ENCODE data around the gene CBARP. TPM values are rescaled to one million over a fixed set of nuclear protein-coding genes. Genes with fewer than 3 reads are reported as not detected.
"Not testable (repeated sequence)": the region's sequence is repeated elsewhere in the genome, so short reads cannot be mapped to it uniquely, and the experiment has no call there.

CBARP gene
- total RNA-seq, 1 experiment from 2014 or later: 28.4 TPM

DNA sequence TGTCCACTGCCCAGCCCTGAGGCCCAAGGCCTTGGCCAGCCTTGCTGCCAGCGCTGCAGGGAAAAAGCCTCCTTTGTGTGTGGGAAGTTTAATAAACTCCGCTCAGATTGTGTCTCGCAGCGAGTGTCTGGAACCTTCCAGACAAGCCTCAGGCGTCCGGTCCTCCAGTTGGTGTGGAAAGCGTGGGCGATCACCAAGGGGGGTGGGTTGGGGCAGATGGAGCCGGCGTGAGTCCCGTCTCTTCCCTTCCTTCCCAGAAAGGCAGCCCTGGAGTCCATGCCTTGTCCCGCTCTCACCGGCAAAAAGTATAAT is 27.6 kb downstream of the CBARP start:
- Histone ChIP-seq H3K14ac (ENCODE audit: insufficient read depth, low read length) (no peak overlapping the region), H3K27me3 (ENCODE audit: insufficient read depth, low read length) (no peaks in the 10 kb centered on the region), H3K4ac (ENCODE audit: low read depth, low read length) (no peak overlapping the region), H3K27ac (ENCODE audit: insufficient read length, low read depth, low read length) (no peak overlapping the region), H3K23me2 (ENCODE audit: insufficient read length, low read depth, low read length, poor library complexity, severe bottlenecking) (peaks cover 14% of the 10 kb centered on the region), H3K9ac (ENCODE audit: extremely low read depth, insufficient read length, low read length) (no peak overlapping the region), H2AK5ac (ENCODE audit: insufficient read length, low read length) (no peak overlapping the region), H3K4me1 (ENCODE audit: insufficient read depth, low read length) (no peaks in the 10 kb centered on the region), H3K79me2 (ENCODE audit: insufficient read depth, low read length) (peaks cover 44% of the 10 kb centered on the region; the same call in 1 of the 2 replicates), H2BK15ac (ENCODE audit: low read depth, low read length) (no peak overlapping the region), H3K79me1 (ENCODE audit: insufficient read depth, low read depth, low read length, poor library complexity, severe bottlenecking) (peaks cover 14% of the 10 kb centered on the region), H3K18ac (ENCODE audit: insufficient read length, low read depth, low read length) (no peak overlapping the region), H2BK120ac (ENCODE audit: low read depth, low read length, poor library complexity, severe bottlenecking) (no peak overlapping the region), H4K91ac (ENCODE audit: insufficient read length, low read depth, low read length) (no peak overlapping the region), H2BK20ac (ENCODE audit: low read depth, low read length, poor library complexity, severe bottlenecking) (no peak overlapping the region), H3T11ph (ENCODE audit: low read length) (no peak overlapping the region), H4K8ac (replicated peaks; ENCODE audit: insufficient read length, low read depth, low read length) (no peak overlapping the region), H4K5ac (ENCODE audit: insufficient read length, low read depth, low read length) (no peak overlapping the region), H3K56ac (ENCODE audit: insufficient read length, low read depth, low read length) (no peak overlapping the region), H2AFZ (ENCODE audit: low read length) (no peak overlapping the region), H2BK12ac (ENCODE audit: insufficient read length, low read depth, low read length) (no peak overlapping the region), H3K4me2 (ENCODE audit: insufficient read depth, insufficient read length, low read length) (no peak overlapping the region), H3K23ac (ENCODE audit: insufficient read length, low read depth, low read length) (no peak overlapping the region), H2BK5ac (ENCODE audit: insufficient read length, low read length) (no peak overlapping the region), H3K9me3 (ENCODE audit: control insufficient read depth, low read depth, low read length) (no peaks in the 10 kb centered on the region), H4K20me1 (ENCODE audit: control insufficient read depth, insufficient read depth, insufficient read length) (peaks cover 4% of the 10 kb centered on the region)
- Mint-ChIP-seq H3K4me1 (peaks cover 31 to 39% of the 10 kb centered on the region in 2 experiments), H3K36me3 (ENCODE audit: insufficient read depth in 1 of 3, low read depth in 3 of 3) (peaks cover 8 to 29% (median 27%) of the 10 kb centered on the region in 3 experiments), H3K9me3 (no peaks in the 10 kb centered on the region), H3K27ac (peak overlapping the region in 2 of 3 experiments; percentile 70 to 76; a peak in 3 of 7 replicates), H3K4me3 (no peak overlapping the region), H3K27me3 (ENCODE audit: low read depth) (no peaks in the 10 kb centered on the region)
- no peak for TF ChIP-seq CTCF (conservative IDR thresholded peaks at IDR 0.05)
- WGBS (ENCODE audit: extremely low coverage, insufficient read length, low lambda C conversion rate): no CpG with 5 or more reads among the region's 13 CpGs
- no peak for DNase-seq

GRCh38 chr19:1208830-1209229 is 29.0 kb downstream of the CBARP start:
- H3K79me2 ChIP-seq (ENCODE audit: insufficient read depth, low read length): peaks cover 40% of the 10 kb centered on the region; the same call in 1 of the 2 replicates
- H3K9me3 ChIP-seq (ENCODE audit: control insufficient read depth, low read depth, low read length); H3K9me3 Mint-ChIP-seq; H3K9ac ChIP-seq (ENCODE audit: extremely low read depth, insufficient read length, low read length); H4K91ac ChIP-seq (ENCODE audit: insufficient read length, low read depth, low read length); H4K8ac ChIP-seq (replicated peaks; ENCODE audit: insufficient read length, low read depth, low read length); H3K4me2 ChIP-seq (ENCODE audit: insufficient read depth, insufficient read length, low read length); H3K18ac ChIP-seq (ENCODE audit: insufficient read length, low read depth, low read length); H3K27ac ChIP-seq (ENCODE audit: insufficient read length, low read depth, low read length); H2BK5ac ChIP-seq (ENCODE audit: insufficient read length, low read length); H4K5ac ChIP-seq (ENCODE audit: insufficient read length, low read depth, low read length); H2BK15ac ChIP-seq (ENCODE audit: low read depth, low read length); H3K4me1 ChIP-seq (ENCODE audit: insufficient read depth, low read length); H2AK5ac ChIP-seq (ENCODE audit: insufficient read length, low read length); H2BK12ac ChIP-seq (ENCODE audit: insufficient read length, low read depth, low read length); H2AFZ ChIP-seq (ENCODE audit: low read length); DNase-seq; H3K27me3 ChIP-seq (ENCODE audit: insufficient read depth, low read length); H3K4me3 Mint-ChIP-seq; H4K20me1 ChIP-seq (ENCODE audit: control insufficient read depth, insufficient read depth, insufficient read length); H3K56ac ChIP-seq (ENCODE audit: insufficient read length, low read depth, low read length); H3K4ac ChIP-seq (ENCODE audit: low read depth, low read length); H3K27me3 Mint-ChIP-seq (ENCODE audit: low read depth); H3K27ac Mint-ChIP-seq; H3T11ph ChIP-seq (ENCODE audit: low read length); H3K14ac ChIP-seq (ENCODE audit: insufficient read depth, low read length); H3K23ac ChIP-seq (ENCODE audit: insufficient read length, low read depth, low read length); H2BK20ac ChIP-seq (ENCODE audit: low read depth, low read length, poor library complexity, severe bottlenecking); H2BK120ac ChIP-seq (ENCODE audit: low read depth, low read length, poor library complexity, severe bottlenecking): not testable (repeated sequence)
- H3K4me1 Mint-ChIP-seq: peaks cover 26 to 33% of the 10 kb centered on the region in 2 experiments
- peaks cover 14% of the 10 kb centered on the region for H3K79me1 ChIP-seq (ENCODE audit: insufficient read depth, low read depth, low read length, poor library complexity, severe bottlenecking)
- no CpG with 5 or more reads among the region's 10 CpGs for WGBS (ENCODE audit: extremely low coverage, insufficient read length, low lambda C conversion rate)
- peaks cover 8 to 29% (median 27%) of the 10 kb centered on the region in 3 experiments for H3K36me3 Mint-ChIP-seq (ENCODE audit: insufficient read depth in 1 of 3, low read depth in 3 of 3)
- peaks cover 14% of the 10 kb centered on the region for H3K23me2 ChIP-seq (ENCODE audit: insufficient read length, low read depth, low read length, poor library complexity, severe bottlenecking)

Measured in H9 (cell line).